SK-N-SH (cell line): ENCODE data around the gene TMEM190. TPM values are rescaled to one million over a fixed set of nuclear protein-coding genes. Genes with fewer than 3 reads are reported as not detected.

ENCODE experiments used
- CTCF ChIA-PET: fragments of 300-600, 350-600 bp; formaldehyde crosslinking; extraction: SDS; loops from one replicate; lab custom pipeline; 2021; lab: Yijun Ruan, JAX
- POLR2A ChIA-PET: fragments of 350-600 bp; sonication (Branson Sonifier 250); formaldehyde crosslinking; extraction: SDS; loops from one replicate; lab custom pipeline; 2020; ENCODE audit warnings: antibody characterized with exemption, inconsistent platforms; lab: Yijun Ruan, JAX
- DNase-seq: peaks from one replicate; pipeline ENCODE4 v3.0.0; 2012
- H2AFZ ChIP-seq: fragments of 200-600 bp; sonication (generic); 2 replicates; pipeline ENCODE4 v1.8.1; 2016; ENCODE audit warnings: antibody characterized with exemption, mild to moderate bottlenecking, low read depth
- H3F3A ChIP-seq: fragments of 200-600 bp; sonication (generic); replicated peaks from 2 replicates; pipeline ENCODE3; 2016; ENCODE audit warnings: antibody characterized with exemption, mild to moderate bottlenecking; ENCODE audit not compliant: insufficient read depth
- H3K27ac ChIP-seq, 2 experiments: fragments of 200-500 bp in 1 of 2; fragments of 200-600 bp in 1 of 2; sonication (Bioruptor generic) in 1 of 2; sonication (generic), shearing (Covaris generic) in 1 of 2; 2 replicates each; pipeline versions ENCODE4 v1.5.1 to v1.6.1; 2014 to 2016; ENCODE audit warnings: low read depth in 2 of 2, inconsistent platforms in 1 of 2, low read length in 1 of 2, mild to moderate bottlenecking in 1 of 2, mixed read lengths in 1 of 2
- H3K27me3 ChIP-seq: fragments of 200-600 bp; sonication (generic), shearing (Covaris generic); 2 replicates; pipeline ENCODE4 v1.6.1; 2016; ENCODE audit warnings: mixed run types; ENCODE audit not compliant: insufficient read depth
- H3K36me3 ChIP-seq, 2 experiments: fragments of 200-500 bp in 1 of 2; fragments of 200-600 bp in 1 of 2; sonication (Bioruptor generic) in 1 of 2; sonication (generic) in 1 of 2; replicated peaks in 1 of 2; 2 replicates each; pipeline versions ENCODE3 to v1.5.1; 2014 to 2016; ENCODE audit warnings: low read length in 1 of 2, mild to moderate bottlenecking in 1 of 2; ENCODE audit not compliant: insufficient read depth in 2 of 2, control insufficient read depth in 1 of 2
- H3K4me1 ChIP-seq, 2 experiments: fragments of 200-500 bp in 1 of 2; fragments of 200-600 bp in 1 of 2; sonication (Bioruptor generic) in 1 of 2; sonication (generic), shearing (Covaris generic) in 1 of 2; 2 replicates each; pipeline versions ENCODE4 v1.5.1 to v1.6.1; 2014 to 2016; ENCODE audit warnings: low read depth in 1 of 2, low read length in 1 of 2, mixed run types in 1 of 2; ENCODE audit not compliant: insufficient read depth in 2 of 2, control insufficient read depth in 1 of 2
- H3K4me2 ChIP-seq: fragments of 200-600 bp; sonication (generic), shearing (Covaris generic); 2 replicates; pipeline ENCODE4 v1.6.1; 2017; ENCODE audit warnings: mixed run types
- H3K4me3 ChIP-seq, 2 experiments: fragments of 200-500 bp in 1 of 2; fragments of 200-600 bp in 1 of 2; sonication (Bioruptor generic) in 1 of 2; sonication (generic), shearing (Covaris generic) in 1 of 2; 2 replicates each; pipeline versions ENCODE4 v1.5.1 to v1.8.1; 2014 to 2016; ENCODE audit warnings: low read depth in 2 of 2, inconsistent platforms in 1 of 2, low read length in 1 of 2, mild to moderate bottlenecking in 1 of 2, mixed read lengths in 1 of 2, moderate library complexity in 1 of 2
- H3K79me2 ChIP-seq: fragments of 200-600 bp; sonication (generic); 2 replicates; pipeline ENCODE4 v1.8.1; 2017; ENCODE audit warnings: mild to moderate bottlenecking; ENCODE audit not compliant: insufficient read depth
- H3K9ac ChIP-seq: fragments of 200-600 bp; sonication (generic); 2 replicates; pipeline ENCODE4 v1.6.1; 2017; ENCODE audit warnings: mixed run types
- H3K9me2 ChIP-seq: fragments of 200-600 bp; sonication (generic); 2 replicates; pipeline ENCODE4 v1.6.1; 2017; ENCODE audit warnings: mixed run types
- H3K9me3 ChIP-seq: fragments of 200-600 bp; sonication (generic); 2 replicates; pipeline ENCODE4 v1.6.1; 2017; ENCODE audit warnings: mixed run types, mild to moderate bottlenecking, moderate library complexity
- H4K20me1 ChIP-seq: fragments of 200-600 bp; sonication (generic); 2 replicates; pipeline ENCODE4 v1.6.1; 2017; ENCODE audit warnings: mild to moderate bottlenecking, mixed run types; ENCODE audit not compliant: insufficient read depth
- GATA2 ChIP-seq: sonication (generic); formaldehyde crosslinking; IDR thresholded peaks from 2 replicates; pipeline ENCODE4 v1.5.0; 2020; ENCODE audit warnings: mild to moderate bottlenecking, missing genetic modification reagents
- MXI1 ChIP-seq: IDR thresholded peaks from 2 replicates; pipeline ENCODE4 v1.6.1; 2012; ENCODE audit warnings: mild to moderate bottlenecking, low read depth, low read length, improper control_type of control experiment
- NRF1 ChIP-seq: IDR thresholded peaks from 2 replicates; pipeline ENCODE4 v1.6.1; 2012; ENCODE audit warnings: low read depth, mild to moderate bottlenecking, low read length
- POLR2AphosphoS5 ChIP-seq: IDR thresholded peaks from 2 replicates; pipeline ENCODE4 v1.6.1; 2012; ENCODE audit warnings: low read depth, low read length
- WGBS: methylation state at CpG from one replicate; pipeline ENCODE4 v1.1.6; 2017; ENCODE audit warnings: low lambda C conversion rate; 5-methylcytosine and 5-hydroxymethylcytosine counted together
- polyA plus RNA-seq, 3 experiments: library from polyadenylated mRNA; depleted of rRNA; stranded (reverse); fragments of >200 nt; gene quantifications; 2 replicates each; pipeline ENCODE4 v1.2.3, GENCODE V29; 2012
- TF ChIP-seq, protein P1 (sequence below): fragments of 150-350 bp; IDR thresholded peaks from 2 replicates; pipeline ENCODE4 v1.6.1; 2016; ENCODE audit warnings: mild to moderate bottlenecking, low read depth, low read length
- TF ChIP-seq, protein P2 (sequence below): fragments of 200-600 bp; sonication (generic); IDR thresholded peaks from 2 replicates; pipeline ENCODE4 v1.6.1; 2017; ENCODE audit warnings: antibody characterized with exemption, mild to moderate bottlenecking, moderate library complexity
- TF ChIP-seq, protein P3 (sequence below): IDR thresholded peaks from 2 replicates; pipeline ENCODE4 v1.4.0; 2012; ENCODE audit warnings: low read depth

Gene TMEM190
- polyA plus RNA-seq, 1 of the 3 experiments (the other 2 are of a cell fraction) = 0.77 TPM

DNA sequence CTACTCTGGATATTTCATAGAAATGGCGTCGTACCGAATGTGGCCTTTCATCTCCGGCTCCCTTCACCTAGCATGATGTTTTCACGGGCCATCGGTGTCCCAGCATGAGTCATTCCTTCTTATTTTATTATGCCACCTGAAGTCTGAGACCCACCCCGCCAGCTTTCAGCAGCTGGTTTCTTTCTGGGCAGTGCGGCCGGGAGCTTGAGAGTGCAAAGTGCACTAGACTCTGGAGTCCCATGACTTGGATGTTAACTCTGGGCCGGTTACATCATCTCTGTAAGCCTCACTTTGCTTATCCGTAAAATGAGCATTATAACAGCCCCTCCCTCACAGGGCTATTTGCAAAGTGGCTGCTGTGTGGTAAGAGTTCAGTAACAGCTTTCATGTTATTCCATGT, 42.8 kb upstream of the TMEM190 start:
- Histone ChIP-seq H3K27me3 (no peaks in the 10 kb centered on the region; the same call in 1 of the 2 replicates), H3K36me3 (no peaks in the 10 kb centered on the region), H3K9me2 (no peaks in the 10 kb centered on the region), H3K4me3 (no peak overlapping the region), H3K4me2 (no peak overlapping the region), H3K27ac (no peak overlapping the region), H3K4me1 (peaks cover 0 to 6% of the 10 kb centered on the region in 2 experiments; a peak in 2 of 4 replicates), H3K79me2 (no peaks in the 10 kb centered on the region), H3K9ac (no peak overlapping the region), H2AFZ (no peak overlapping the region), H4K20me1 (no peaks in the 10 kb centered on the region), H3F3A (peaks cover 8% of the 10 kb centered on the region), H3K9me3 (no peaks in the 10 kb centered on the region)
- WGBS = 76% methylated on average over 11 of the region's 11 CpGs
- TF ChIP-seq, protein P1, sequence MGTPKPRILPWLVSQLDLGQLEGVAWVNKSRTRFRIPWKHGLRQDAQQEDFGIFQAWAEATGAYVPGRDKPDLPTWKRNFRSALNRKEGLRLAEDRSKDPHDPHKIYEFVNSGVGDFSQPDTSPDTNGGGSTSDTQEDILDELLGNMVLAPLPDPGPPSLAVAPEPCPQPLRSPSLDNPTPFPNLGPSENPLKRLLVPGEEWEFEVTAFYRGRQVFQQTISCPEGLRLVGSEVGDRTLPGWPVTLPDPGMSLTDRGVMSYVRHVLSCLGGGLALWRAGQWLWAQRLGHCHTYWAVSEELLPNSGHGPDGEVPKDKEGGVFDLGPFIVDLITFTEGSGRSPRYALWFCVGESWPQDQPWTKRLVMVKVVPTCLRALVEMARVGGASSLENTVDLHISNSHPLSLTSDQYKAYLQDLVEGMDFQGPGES = no peak
- no peak for TF ChIP-seq GATA2 (CRISPR knock-in tag)
- no peak for TF ChIP-seq NRF1
- no peak for TF ChIP-seq MXI1
- TF ChIP-seq, protein P2, sequence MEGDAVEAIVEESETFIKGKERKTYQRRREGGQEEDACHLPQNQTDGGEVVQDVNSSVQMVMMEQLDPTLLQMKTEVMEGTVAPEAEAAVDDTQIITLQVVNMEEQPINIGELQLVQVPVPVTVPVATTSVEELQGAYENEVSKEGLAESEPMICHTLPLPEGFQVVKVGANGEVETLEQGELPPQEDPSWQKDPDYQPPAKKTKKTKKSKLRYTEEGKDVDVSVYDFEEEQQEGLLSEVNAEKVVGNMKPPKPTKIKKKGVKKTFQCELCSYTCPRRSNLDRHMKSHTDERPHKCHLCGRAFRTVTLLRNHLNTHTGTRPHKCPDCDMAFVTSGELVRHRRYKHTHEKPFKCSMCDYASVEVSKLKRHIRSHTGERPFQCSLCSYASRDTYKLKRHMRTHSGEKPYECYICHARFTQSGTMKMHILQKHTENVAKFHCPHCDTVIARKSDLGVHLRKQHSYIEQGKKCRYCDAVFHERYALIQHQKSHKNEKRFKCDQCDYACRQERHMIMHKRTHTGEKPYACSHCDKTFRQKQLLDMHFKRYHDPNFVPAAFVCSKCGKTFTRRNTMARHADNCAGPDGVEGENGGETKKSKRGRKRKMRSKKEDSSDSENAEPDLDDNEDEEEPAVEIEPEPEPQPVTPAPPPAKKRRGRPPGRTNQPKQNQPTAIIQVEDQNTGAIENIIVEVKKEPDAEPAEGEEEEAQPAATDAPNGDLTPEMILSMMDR = no peak
- POLR2A ChIA-PET = no interaction called here
- CTCF ChIA-PET = interaction anchor here (2.9 kb wide), 1 partner anchor 32 kb away, joined by 14 read pairs; no protein-coding TSS in a partner anchor
- DNase-seq = no peak

DNA sequence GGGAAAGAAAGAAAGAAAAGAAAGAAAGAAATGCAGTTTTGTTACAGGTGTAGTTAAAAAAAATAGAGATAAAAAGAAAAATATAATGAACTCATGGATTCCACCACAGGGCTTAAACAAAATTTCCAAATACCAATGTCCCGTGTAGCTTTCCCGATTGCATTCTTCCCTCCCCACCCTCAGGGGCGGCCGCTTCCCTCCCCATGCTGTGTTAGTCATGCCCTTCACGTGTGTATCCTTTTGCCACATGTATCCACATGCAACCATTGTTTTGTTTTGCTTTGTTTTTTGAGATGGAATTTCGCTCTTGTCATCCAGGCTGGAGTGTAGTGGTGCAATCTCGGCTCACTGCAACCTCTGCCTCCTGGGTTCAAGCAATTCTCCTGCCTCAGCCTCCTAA, 40.5 kb upstream of the TMEM190 start:
- Histone ChIP-seq H3K27me3 (no peaks in the 10 kb centered on the region; the same call in 1 of the 2 replicates), H3K9ac (no peak overlapping the region), H3K4me2 (no peak overlapping the region), H2AFZ (no peak overlapping the region), H3K9me2 (no peaks in the 10 kb centered on the region), H3F3A (no peaks in the 10 kb centered on the region), H3K79me2 (peaks cover 9% of the 10 kb centered on the region; the same call in 1 of the 2 replicates), H3K36me3 (no peaks in the 10 kb centered on the region), H3K4me1 (peaks cover 0 to 6% of the 10 kb centered on the region in 2 experiments; a peak in 2 of 4 replicates), H4K20me1 (no peaks in the 10 kb centered on the region), H3K4me3 (no peak overlapping the region), H3K9me3 (no peaks in the 10 kb centered on the region), H3K27ac (no peak overlapping the region)
- TF ChIP-seq NRF1 (no peak), POLR2AphosphoS5 (no peak)
- TF ChIP-seq, protein P3, sequence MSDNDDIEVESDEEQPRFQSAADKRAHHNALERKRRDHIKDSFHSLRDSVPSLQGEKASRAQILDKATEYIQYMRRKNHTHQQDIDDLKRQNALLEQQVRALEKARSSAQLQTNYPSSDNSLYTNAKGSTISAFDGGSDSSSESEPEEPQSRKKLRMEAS = no peak
- CTCF ChIA-PET = interaction anchor here (1.3 to 1.8 kb wide), 3 partner anchors 34 to 82 kb away, joined by 3 to 10 read pairs (median 3); partner anchors contain the start of gene TMEM238
- POLR2A ChIA-PET = no interaction called here
- DNase-seq = no peak
- WGBS = 82% methylated on average over 7 of the region's 7 CpGs
